HUES64 (cell line): ENCODE results near the gene BCAM. TPM values are rescaled to one million over a fixed set of nuclear protein-coding genes. Genes with fewer than 3 reads are reported as not detected.
"Not testable (repeated sequence)": the region's sequence is repeated elsewhere in the genome, so short reads cannot be mapped to it uniquely, and the experiment has no call there.

Experiments used
- H3K27ac ChIP-seq: 2 replicates; pipeline ENCODE4 v1.7.0; 2013; ENCODE audit warnings: low read depth, low read length, inconsistent platforms
- H3K27me3 ChIP-seq: 2 replicates; pipeline ENCODE4 v1.6.1; 2013; ENCODE audit warnings: mild to moderate bottlenecking, low read length; ENCODE audit not compliant: insufficient read depth
- H3K36me3 ChIP-seq: 2 replicates; pipeline ENCODE4 v1.6.1; 2013; ENCODE audit warnings: mild to moderate bottlenecking, low read length; ENCODE audit not compliant: insufficient read depth
- H3K4me1 ChIP-seq: 2 replicates; pipeline ENCODE4 v1.6.1; 2013; ENCODE audit warnings: mild to moderate bottlenecking, low read length, moderate library complexity; ENCODE audit not compliant: insufficient read depth
- H3K4me3 ChIP-seq: 2 replicates; pipeline ENCODE4 v1.5.1; 2013; ENCODE audit warnings: mild to moderate bottlenecking, low read length, moderate library complexity
- H3K9ac ChIP-seq: 2 replicates; pipeline ENCODE4 v1.6.1; 2013; ENCODE audit warnings: mild to moderate bottlenecking, low read depth, low read length
- H3K9me3 ChIP-seq: 2 replicates; pipeline ENCODE4 v1.6.1; 2013; ENCODE audit warnings: low read depth, low read length; ENCODE audit not compliant: insufficient read depth
- WGBS: fragments of 150-250, 120-280 bp; methylation state at CpG from one replicate; pipeline ENCODE4 v1.1.7; 2013; ENCODE audit warnings: missing lambda C conversion rate; 5-methylcytosine and 5-hydroxymethylcytosine counted together
- polyA plus RNA-seq, 2 experiments: library from polyadenylated mRNA; stranded (reverse); fragments of 50-300 nt; gene quantifications; one replicate each; pipeline ENCODE4 v1.2.3, GENCODE V29; 2013

The BCAM gene
- 30.2 TPM for polyA plus RNA-seq (2013, experiment 1 of 2)
- 39.3 TPM for polyA plus RNA-seq (2013, experiment 2 of 2)

- Histone ChIP-seq H3K4me3 (peak within 1 kb of the TSS; percentile 84), H3K27ac (peak within 1 kb of the TSS; percentile 80), H3K9ac (peak within 1 kb of the TSS; percentile 83), H3K9me3 (no peaks in the 10 kb centered on the region), H3K27me3 (peaks cover 22% of the 10 kb centered on the region), H3K36me3 (peaks cover 7% of the 10 kb centered on the region), H3K4me1 (peaks cover 18% of the 10 kb centered on the region)
- WGBS, result 2% methylated on average over 59 of the region's 59 CpGs
Observed at GRCh38 chr19:44808463-44809371, at the start of gene BCAM. BCAM (plus strand) TSS chr19:44809103; CDS start chr19:44809125, 22 bp downstream.

GRCh38 chr19:44762038-44762437, 46.9 kb upstream of the BCAM start:
- Histone ChIP-seq H3K27me3 (peaks cover 16% of the 10 kb centered on the region), H3K4me1 (0 out of 2 replicates have a peak, but pooled peaks cover 4% of the 10 kb centered on the region), H3K4me3 (no peak overlapping the region), H3K36me3 (no peaks in the 10 kb centered on the region), H3K9me3 (no peaks in the 10 kb centered on the region), H3K27ac (no peak overlapping the region), H3K9ac (no peak overlapping the region)
- 84% methylated on average over 8 of the region's 8 CpGs for WGBS

- WGBS, result 91% methylated on average over 22 of the region's 22 CpGs
- Histone ChIP-seq H3K9me3 (no peaks in the 10 kb centered on the region), H3K36me3 (no peaks in the 10 kb centered on the region), H3K27me3 (0 out of 2 replicates have a peak, but pooled peaks cover 3% of the 10 kb centered on the region), H3K27ac (no peak overlapping the region), H3K4me1 (no peaks in the 10 kb centered on the region), H3K4me3 (no peak overlapping the region), H3K9ac (no peak overlapping the region)
Observed at GRCh38 chr19:44765033-44765948, 43.6 kb upstream of the BCAM start.

GRCh38 chr19:44765949-44766335, 43.0 kb upstream of the BCAM start:
- 89% methylated on average over 3 of the region's 3 CpGs for WGBS

GRCh38 chr19:44767295-44768180, 41.4 kb upstream of the BCAM start:
- no peak overlapping the region for H3K9ac ChIP-seq
- WGBS, result 88% methylated on average over 11 of the region's 11 CpGs

More at GRCh38 chr19:44765949-44766335, 43.0 kb upstream of the BCAM start:
- no peaks in the 10 kb centered on the region for H3K9me3 ChIP-seq
- H3K4me3 ChIP-seq, result no peak overlapping the region
- no peaks in the 10 kb centered on the region for H3K4me1 ChIP-seq
- no peak overlapping the region for H3K27ac ChIP-seq
- H3K36me3 ChIP-seq, result no peaks in the 10 kb centered on the region
- no peak overlapping the region for H3K9ac ChIP-seq
- H3K27me3 ChIP-seq, result 0 out of 2 replicates have a peak, but pooled peaks cover 3% of the 10 kb centered on the region

GRCh38 chr19:44770550-44771257, 38.2 kb upstream of the BCAM start:
- Histone ChIP-seq H3K27ac (no peak overlapping the region), H3K4me1 (no peaks in the 10 kb centered on the region), H3K9ac (no peak overlapping the region; the same call in 1 of the 2 replicates), H3K36me3 (no peaks in the 10 kb centered on the region), H3K9me3 (no peaks in the 10 kb centered on the region), H3K4me3 (no peak overlapping the region), H3K27me3 (0 out of 2 replicates have a peak, but pooled peaks cover 3% of the 10 kb centered on the region)
- WGBS, result 22% methylated on average over 13 of the region's 15 CpGs

More at GRCh38 chr19:44767295-44768180, 41.4 kb upstream of the BCAM start:
- Histone ChIP-seq H3K27me3 (0 out of 2 replicates have a peak, but pooled peaks cover 3% of the 10 kb centered on the region), H3K27ac (no peak overlapping the region), H3K4me1 (no peaks in the 10 kb centered on the region), H3K36me3 (no peaks in the 10 kb centered on the region), H3K4me3 (no peak overlapping the region), H3K9me3 (no peaks in the 10 kb centered on the region)

GRCh38 chr19:44772144-44772543, 36.8 kb upstream of the BCAM start:
- H3K9me3 ChIP-seq, H3K4me3 ChIP-seq, H3K36me3 ChIP-seq, H3K27ac ChIP-seq, H3K9ac ChIP-seq, H3K4me1 ChIP-seq, H3K27me3 ChIP-seq: not testable (repeated sequence)
- WGBS, result 91% methylated on average over 18 of the region's 18 CpGs

GRCh38 chr19:44772959-44773358, 35.9 kb upstream of the BCAM start:
- no peaks in the 10 kb centered on the region; the same call in 1 of the 2 replicates for H3K4me1 ChIP-seq
- 100% methylated on average over 3 of the region's 3 CpGs for WGBS
- no peak overlapping the region for H3K4me3 ChIP-seq
- H3K9ac ChIP-seq, result no peak overlapping the region
- H3K27ac ChIP-seq, result no peak overlapping the region
- H3K9me3 ChIP-seq, result no peaks in the 10 kb centered on the region
- H3K36me3 ChIP-seq, result no peaks in the 10 kb centered on the region
- H3K27me3 ChIP-seq, result 0 out of 2 replicates have a peak, but pooled peaks cover 3% of the 10 kb centered on the region

- Histone ChIP-seq H3K4me1 (no peaks in the 10 kb centered on the region; the same call in 1 of the 2 replicates), H3K9me3 (no peaks in the 10 kb centered on the region), H3K4me3 (no peak overlapping the region), H3K9ac (no peak overlapping the region), H3K27ac (no peak overlapping the region), H3K36me3 (peaks cover 3% of the 10 kb centered on the region; the same call in 1 of the 2 replicates), H3K27me3 (no peaks in the 10 kb centered on the region)
- 86% methylated on average over 6 of the region's 6 CpGs for WGBS
Observed at GRCh38 chr19:44775676-44776240, 33.1 kb upstream of the BCAM start.
